Stimulated activated CD4-positive, alpha-beta T cell treated with anti-CD3 and anti-CD28 coated beads, TNF-alpha, amount 100 ng/mL, for 48 hours (primary cell): ENCODE measurements around the gene MGAT5.
A peak's percentile ranks its signal among the peaks of the same experiment; 100 is the strongest.

Source experiments
- DNase-seq, 3 donors: peaks; one replicate each; pipeline ENCODE4 v3.0.0-alpha.2; 2020; ENCODE audit warnings: low read depth in 3 of 3

MGAT5 gene

GRCh38 chr2:134397146-134397896 lies 143.4 kb downstream of the MGAT5 start:
- no peak for DNase-seq

GRCh38 chr2:134398300-134398699 lies 144.4 kb downstream of the MGAT5 start:
- DNase-seq, result no peak

- no peak for DNase-seq
Measured at GRCh38 chr2:134399096-134399495, 145.2 kb downstream of the MGAT5 start.

- no peak for DNase-seq
Measured at GRCh38 chr2:134401081-134401497, 147.2 kb downstream of the MGAT5 start.

- DNase-seq, result no peak
Measured at GRCh38 chr2:134401789-134402188, 147.9 kb downstream of the MGAT5 start.

- no peak for DNase-seq
Measured at GRCh38 chr2:134402410-134402809, 148.5 kb downstream of the MGAT5 start.

- no peak for DNase-seq
Measured at GRCh38 chr2:134405611-134406081, 151.8 kb downstream of the MGAT5 start.

- no peak for DNase-seq
Measured at GRCh38 chr2:134406311-134406710, 152.4 kb downstream of the MGAT5 start.

- DNase-seq, result no peak
Measured at GRCh38 chr2:134406736-134407135, 152.9 kb downstream of the MGAT5 start.

GRCh38 chr2:134407154-134407890 lies 153.4 kb downstream of the MGAT5 start:
- DNase-seq, result no peak

GRCh38 chr2:134408386-134408785 lies 154.5 kb downstream of the MGAT5 start:
- DNase-seq, result no peak

- no peak for DNase-seq
Measured at GRCh38 chr2:134408791-134409190, 154.9 kb downstream of the MGAT5 start.

- DNase-seq, result no peak
Measured at GRCh38 chr2:134410006-134410405, 156.1 kb downstream of the MGAT5 start.

- DNase-seq, result no peak
Measured at GRCh38 chr2:134410831-134411231, 157.0 kb downstream of the MGAT5 start.

GRCh38 chr2:134411279-134411827 lies 157.5 kb downstream of the MGAT5 start:
- no peak for DNase-seq

GRCh38 chr2:134411828-134412638 lies 158.2 kb downstream of the MGAT5 start:
- peak; percentile 37 to 52 (median 50) for DNase-seq

GRCh38 chr2:134412639-134412999 lies 158.7 kb downstream of the MGAT5 start:
- DNase-seq, result no peak

- DNase-seq, result no peak
Measured at GRCh38 chr2:134413430-134413829, 159.6 kb downstream of the MGAT5 start.

GRCh38 chr2:134413912-134414311 lies 160.0 kb downstream of the MGAT5 start:
- DNase-seq, result no peak

- no peak for DNase-seq
Measured at GRCh38 chr2:134416018-134416417, 162.1 kb downstream of the MGAT5 start.

GRCh38 chr2:134416637-134417036 lies 162.8 kb downstream of the MGAT5 start:
- DNase-seq, result no peak

GRCh38 chr2:134417968-134418582 lies 164.2 kb downstream of the MGAT5 start:
- no peak for DNase-seq
